HepG2 (cell line): ENCODE measurements around the gene HADHA. TPM values are rescaled to one million over a fixed set of nuclear protein-coding genes. Genes with fewer than 3 reads are reported as not detected.

ENCODE experiments used
- CBX1 ChIP-seq: IDR thresholded peaks from one replicate; pipeline ENCODE4 v1.6.1; 2016; ENCODE audit warnings: antibody characterized with exemption, low read depth
- CEBPZ ChIP-seq: IDR thresholded peaks from 2 replicates; pipeline ENCODE4 v1.6.1; 2012; ENCODE audit warnings: low read length, improper control_type of control experiment
- CSRNP2 ChIP-seq: sonication (generic); formaldehyde crosslinking; conservative IDR thresholded peaks from 2 replicates; pipeline ENCODE4 v1.8.0; 2022; ENCODE audit warnings: low read depth, missing genetic modification reagents
- HIVEP1 ChIP-seq: sonication (generic); formaldehyde crosslinking; IDR thresholded peaks from 2 replicates; pipeline ENCODE4 v1.4.0; 2020; ENCODE audit warnings: mild to moderate bottlenecking, missing genetic modification reagents
- KDM5A ChIP-seq: fragments of 200-600 bp; sonication (generic); IDR thresholded peaks from 2 replicates; pipeline ENCODE4 v1.7.0; 2018; ENCODE audit warnings: antibody characterized with exemption, mild to moderate bottlenecking, low read length, borderline replicate concordance
- MTF2 ChIP-seq: sonication (generic); formaldehyde crosslinking; IDR thresholded peaks from 2 replicates; pipeline ENCODE4 v1.5.0; 2020; ENCODE audit warnings: missing genetic modification reagents, borderline replicate concordance
- MXI1 ChIP-seq: IDR thresholded peaks from 3 replicates; pipeline ENCODE4 v1.6.1; 2012; ENCODE audit warnings: low read depth, low read length, inconsistent platforms, borderline replicate concordance
- NFATC3 ChIP-seq: sonication (generic); formaldehyde crosslinking; IDR thresholded peaks from 2 replicates; pipeline ENCODE4 v1.5.1; 2020; ENCODE audit warnings: mild to moderate bottlenecking, missing genetic modification reagents
- NR2C2 ChIP-seq: sonication (generic); formaldehyde crosslinking; IDR thresholded peaks from 2 replicates; pipeline ENCODE4 v1.4.0; 2020; ENCODE audit warnings: missing genetic modification reagents, mild to moderate bottlenecking, moderate library complexity, borderline replicate concordance
- PCBP1 ChIP-seq: fragments of 200-400 bp; formaldehyde crosslinking; IDR thresholded peaks from 2 replicates; pipeline ENCODE4 v1.6.1; 2017; ENCODE audit warnings: mild to moderate bottlenecking, low read depth, low read length, borderline replicate concordance
- SIX4 ChIP-seq: sonication (generic); formaldehyde crosslinking; IDR thresholded peaks from 2 replicates; pipeline ENCODE4 v1.4.0; 2020; ENCODE audit warnings: missing genetic modification reagents
- SRSF1 ChIP-seq: fragments of 200-400 bp; formaldehyde crosslinking; optimal IDR thresholded peaks from 2 replicates; pipeline ENCODE3; 2017; ENCODE audit warnings: mild to moderate bottlenecking, low read depth, low read length, moderate library complexity
- ZBTB10 ChIP-seq: sonication (generic); formaldehyde crosslinking; IDR thresholded peaks from 2 replicates; pipeline ENCODE4 v1.4.0; 2020; ENCODE audit warnings: missing genetic modification reagents, borderline replicate concordance
- ZFYVE20 ChIP-seq: sonication (generic); formaldehyde crosslinking; IDR thresholded peaks from 2 replicates; pipeline ENCODE4 v1.8.0; 2023; ENCODE audit warnings: low read depth, mild to moderate bottlenecking, moderate library complexity, missing genetic modification reagents, borderline replicate concordance
- ZNF274 ChIP-seq: sonication (generic); formaldehyde crosslinking; IDR thresholded peaks from 2 replicates; pipeline ENCODE4 v1.5.1; 2020; ENCODE audit warnings: mild to moderate bottlenecking, missing genetic modification reagents
- ZNF292 ChIP-seq: sonication (generic); formaldehyde crosslinking; IDR thresholded peaks from 2 replicates; pipeline ENCODE4 v1.8.1; 2022; ENCODE audit warnings: mild to moderate bottlenecking, low read depth, missing genetic modification reagents, borderline replicate concordance
- ZNF30 ChIP-seq: sonication (generic); formaldehyde crosslinking; IDR thresholded peaks from 2 replicates; pipeline ENCODE4 v1.5.0; 2020; ENCODE audit warnings: mild to moderate bottlenecking, missing genetic modification reagents
- ZNF451 ChIP-seq: sonication (generic); formaldehyde crosslinking; IDR thresholded peaks from 2 replicates; pipeline ENCODE4 v1.5.0; 2020; ENCODE audit warnings: mild to moderate bottlenecking, missing genetic modification reagents
- ZNF777 ChIP-seq: sonication (generic); formaldehyde crosslinking; IDR thresholded peaks from 2 replicates; pipeline ENCODE4 v1.4.0; 2020; ENCODE audit warnings: missing genetic modification reagents
- ZNF782 ChIP-seq: sonication (generic); formaldehyde crosslinking; IDR thresholded peaks from 2 replicates; pipeline ENCODE4 v1.4.0; 2020; ENCODE audit warnings: missing genetic modification reagents, mild to moderate bottlenecking, borderline replicate concordance
- ZNF83 ChIP-seq: sonication (generic); formaldehyde crosslinking; IDR thresholded peaks from 2 replicates; pipeline ENCODE4 v1.4.0; 2020; ENCODE audit warnings: missing genetic modification reagents, mild to moderate bottlenecking, borderline replicate concordance
- polyA plus RNA-seq, 8 experiments: library from polyadenylated mRNA; depleted of rRNA in 3 of 8; stranded (reverse) in 7 of 8; unstranded in 1 of 8; fragments of >200 nt; fragmentation: Illumina TruSeq in 4 of 8; extraction: Trizol in 4 of 8; gene quantifications; 2 replicates each; pipeline versions ENCODE4 v1.2.1 to v1.2.3, GENCODE V29; 2011 to 2016; ENCODE audit warnings: low read depth in 4 of 8, missing spikeins in 1 of 8, mixed read lengths in 1 of 8; ENCODE audit not compliant: insufficient read depth in 1 of 8
- total RNA-seq, 5 experiments: library from RNA; depleted of rRNA; stranded (reverse); fragments of >200 nt; fragmentation: Illumina TruSeq; extraction: Trizol; gene quantifications; 2 replicates each; pipeline ENCODE4 v1.2.3, GENCODE V29; 2016; ENCODE audit warnings: low read depth in 1 of 5

HADHA gene
- total and polyA plus RNA-seq, 2 of the 13 experiments (the other 11 are each of a cell fraction or from before 2014, with no cell fraction given) = 102 to 270 TPM

GRCh38 chr2:26244309-26245230 is at the start of gene HADHA, which contains the start of gene HADHB (continued):
- TF ChIP-seq ZNF83 (CRISPR knock-in tag) (peak; percentile 83; the same call in 1 of the 2 replicates), CBX1 (peak; percentile 69), ZNF451 (CRISPR knock-in tag) (peak; percentile 78; the same call in 1 of the 2 replicates), ZNF782 (CRISPR knock-in tag) (no peak; the same call in 1 of the 2 replicates), CSRNP2 (CRISPR knock-in tag) (no peak), ZNF274 (CRISPR knock-in tag) (peak; percentile 43; the same call in 1 of the 2 replicates), CEBPZ (no peak), SRSF1 (peak; percentile 97), HIVEP1 (CRISPR knock-in tag) (peak; percentile 100), ZBTB10 (CRISPR knock-in tag) (no peak), MTF2 (CRISPR knock-in tag) (0 out of 2 replicates have a peak, but pooled peaks have one; percentile 26), ZFYVE20 (CRISPR knock-in tag) (no peak), ZNF30 (CRISPR knock-in tag) (no peak), KDM5A (peak; percentile 86), ZNF777 (peak; percentile 87), NFATC3 (CRISPR knock-in tag) (no peak), PCBP1 (peak; percentile 97), SIX4 (CRISPR knock-in tag) (peak; percentile 58; the same call in 1 of the 2 replicates), NR2C2 (CRISPR knock-in tag) (peak; percentile 95), ZNF292 (CRISPR knock-in tag) (peak; percentile 60), MXI1 (peak; percentile 71; the same call in 1 of the 3 replicates)
